ENCODE data around the gene GDF10.

Gene GDF10

DNA sequence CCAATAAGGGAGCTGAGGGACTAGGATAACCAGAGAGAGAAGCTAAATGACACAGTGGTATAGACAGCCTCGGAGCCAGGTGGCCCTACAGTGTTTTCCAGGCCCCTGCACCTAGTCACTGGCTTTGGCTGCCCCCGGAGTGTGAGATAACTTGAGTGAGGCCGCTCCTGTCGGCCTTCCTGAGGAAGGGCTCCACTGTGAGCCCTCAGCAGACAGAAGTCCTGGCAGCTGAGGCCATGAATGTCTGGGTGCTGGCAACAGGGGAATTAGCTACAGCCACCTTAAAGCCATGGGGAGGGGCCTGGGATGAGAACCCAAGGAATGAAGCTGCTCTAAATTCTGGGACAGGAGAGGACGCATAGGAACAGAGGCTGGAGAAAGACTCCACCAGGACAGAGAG is 4.6 kb upstream of the GDF10 start:
- DNase-seq, result no peak

- no peak for DNase-seq
Measured at GRCh38 chr10:47296156-47296894, 3.7 kb upstream of the GDF10 start.

DNA sequence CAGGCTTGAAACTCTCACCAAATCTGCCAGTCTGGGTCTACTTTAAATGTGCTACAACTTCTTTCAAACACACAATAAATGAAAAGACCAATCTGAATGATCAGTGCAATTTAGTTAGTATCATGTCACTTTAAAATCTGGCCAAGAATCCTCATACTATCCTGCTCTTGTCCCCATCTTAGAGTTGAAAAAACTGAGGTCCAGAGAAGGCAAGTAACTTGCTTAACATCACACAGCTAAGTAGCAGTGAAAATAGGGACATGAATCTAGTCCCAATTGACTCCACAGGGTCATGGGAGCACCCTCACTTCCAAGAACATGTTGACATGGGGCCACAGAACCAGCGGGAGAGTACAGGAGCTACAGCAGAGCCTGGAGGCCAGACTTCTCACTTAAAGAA is 3.1 kb upstream of the GDF10 start:
- DNase-seq, result no peak

- no peak for DNase-seq
Measured at GRCh38 chr10:47297866-47298540, 2.0 kb upstream of the GDF10 start.

DNA sequence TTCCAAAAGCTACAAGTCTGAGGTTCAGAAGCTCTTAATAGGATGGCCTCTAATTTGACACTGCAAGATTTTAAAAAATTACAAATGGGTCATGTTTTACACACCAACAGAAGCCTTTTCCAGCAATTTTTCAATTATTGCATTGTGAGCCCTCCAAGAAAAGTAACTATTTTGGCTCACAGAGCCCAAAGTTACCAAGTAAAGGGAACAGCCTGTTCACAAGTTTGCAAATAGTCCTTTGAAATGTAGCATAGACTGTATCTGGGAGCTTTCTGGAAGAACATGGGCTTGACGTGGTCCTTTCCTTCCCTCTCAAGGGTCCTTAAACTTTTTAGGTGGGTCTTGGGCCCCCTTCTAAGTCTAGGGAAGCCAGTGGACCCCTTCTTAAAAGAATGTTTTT is 1.3 kb upstream of the GDF10 start:
- DNase-seq, result no peak

DNA sequence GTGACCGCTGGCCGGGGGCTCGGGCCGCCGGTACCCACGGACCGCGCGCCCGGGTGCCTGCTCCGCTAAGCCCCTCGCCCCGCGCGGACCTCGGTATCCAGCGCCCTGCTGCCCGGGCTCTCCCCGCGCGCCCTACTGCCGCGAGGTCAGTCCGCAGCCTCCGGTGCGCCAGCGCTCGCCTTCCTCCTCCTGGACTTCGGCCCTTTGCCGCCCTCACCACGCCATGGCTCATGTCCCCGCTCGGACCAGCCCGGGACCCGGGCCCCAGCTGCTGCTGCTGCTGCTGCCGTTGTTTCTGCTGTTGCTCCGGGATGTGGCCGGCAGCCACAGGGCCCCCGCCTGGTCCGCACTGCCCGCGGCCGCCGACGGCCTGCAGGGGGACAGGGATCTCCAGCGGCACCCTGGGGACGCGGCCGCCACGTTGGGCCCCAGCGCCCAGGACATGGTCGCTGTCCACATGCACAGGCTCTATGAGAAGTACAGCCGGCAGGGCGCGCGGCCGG is 483 bp downstream of the GDF10 start:
- no peak for DNase-seq

DNA sequence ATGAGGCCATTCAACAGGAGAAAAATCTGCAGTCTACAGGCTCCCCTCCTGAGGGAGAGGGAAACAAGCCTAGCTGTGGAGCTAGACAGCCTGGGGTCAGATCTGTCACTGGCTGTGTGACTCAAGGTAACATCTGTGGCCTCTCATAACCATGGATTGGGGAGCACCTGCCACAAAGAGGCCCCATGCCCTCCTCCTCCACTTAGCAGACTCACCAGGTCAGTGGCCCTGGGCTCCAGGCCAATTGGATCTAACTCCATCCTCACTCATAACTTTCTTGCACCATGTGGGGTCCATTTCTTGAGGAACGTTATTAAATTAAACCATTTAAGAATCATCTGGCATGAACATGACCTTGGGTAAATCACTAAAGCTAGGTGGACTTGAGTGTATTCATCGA is 1.8 kb downstream of the GDF10 start:
- no peak for DNase-seq

- DNase-seq, result no peak
Measured at GRCh38 chr10:47303105-47303504, 3.1 kb downstream of the GDF10 start.

DNA sequence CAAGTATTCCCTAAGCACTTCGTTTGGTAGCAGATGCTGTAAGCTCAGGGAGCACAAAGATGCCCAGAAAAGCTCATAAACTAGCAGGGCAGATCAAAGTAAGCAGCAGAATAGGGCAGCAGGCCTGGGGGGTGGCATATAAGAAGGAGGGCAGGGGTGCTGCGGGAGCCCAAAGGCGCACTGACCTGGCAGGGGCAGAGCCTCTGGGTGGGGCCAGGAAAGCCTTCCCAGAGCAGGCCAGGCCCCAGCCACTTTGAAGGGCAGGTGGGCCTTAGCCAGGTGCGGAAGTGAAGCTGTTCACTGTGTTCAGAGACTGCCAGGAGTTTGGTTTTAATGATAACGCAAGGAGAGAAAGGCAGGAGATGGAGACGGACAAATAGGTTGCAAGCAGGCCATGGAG is 3.9 kb downstream of the GDF10 start:
- DNase-seq, result no peak

GRCh38 chr10:47305566-47305965 is 5.6 kb downstream of the GDF10 start:
- DNase-seq, result no peak

GRCh38 chr10:47306387-47307210 is 6.6 kb downstream of the GDF10 start:
- DNase-seq, result no peak

GRCh38 chr10:47307381-47307780 is 7.4 kb downstream of the GDF10 start:
- DNase-seq, result no peak

DNA sequence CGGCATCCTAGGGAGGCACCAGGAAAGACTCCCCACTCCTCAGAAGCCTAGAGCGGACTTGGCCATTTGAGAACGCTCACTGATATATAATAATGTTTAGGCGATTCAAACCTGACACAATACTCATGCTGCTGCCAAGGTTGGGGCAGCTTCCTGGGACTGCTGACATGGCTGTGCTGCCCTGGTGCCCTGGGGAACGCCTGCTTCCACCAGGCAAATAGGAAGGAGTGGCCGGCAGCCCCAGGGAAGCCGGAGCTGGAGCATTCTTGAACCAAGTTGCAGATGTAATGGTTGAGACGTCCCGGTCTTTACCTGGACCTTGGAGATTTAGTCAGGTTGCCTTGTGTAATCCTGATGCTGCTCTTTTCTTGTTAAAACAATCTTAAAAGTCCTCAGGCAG is 8.8 kb downstream of the GDF10 start:
- DNase-seq, result no peak

GRCh38 chr10:47309408-47310089 is 9.6 kb downstream of the GDF10 start:
- DNase-seq, result no peak

DNA sequence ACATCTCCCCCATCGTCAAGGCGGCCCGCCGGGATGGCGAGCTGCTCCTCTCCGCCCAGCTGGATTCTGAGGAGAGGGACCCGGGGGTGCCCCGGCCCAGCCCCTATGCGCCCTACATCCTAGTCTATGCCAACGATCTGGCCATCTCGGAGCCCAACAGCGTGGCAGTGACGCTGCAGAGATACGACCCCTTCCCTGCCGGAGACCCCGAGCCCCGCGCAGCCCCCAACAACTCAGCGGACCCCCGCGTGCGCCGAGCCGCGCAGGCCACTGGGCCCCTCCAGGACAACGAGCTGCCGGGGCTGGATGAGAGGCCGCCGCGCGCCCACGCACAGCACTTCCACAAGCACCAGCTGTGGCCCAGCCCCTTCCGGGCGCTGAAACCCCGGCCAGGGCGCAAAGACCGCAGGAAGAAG is 10.1 kb downstream of the GDF10 start:
- no peak for DNase-seq

DNA sequence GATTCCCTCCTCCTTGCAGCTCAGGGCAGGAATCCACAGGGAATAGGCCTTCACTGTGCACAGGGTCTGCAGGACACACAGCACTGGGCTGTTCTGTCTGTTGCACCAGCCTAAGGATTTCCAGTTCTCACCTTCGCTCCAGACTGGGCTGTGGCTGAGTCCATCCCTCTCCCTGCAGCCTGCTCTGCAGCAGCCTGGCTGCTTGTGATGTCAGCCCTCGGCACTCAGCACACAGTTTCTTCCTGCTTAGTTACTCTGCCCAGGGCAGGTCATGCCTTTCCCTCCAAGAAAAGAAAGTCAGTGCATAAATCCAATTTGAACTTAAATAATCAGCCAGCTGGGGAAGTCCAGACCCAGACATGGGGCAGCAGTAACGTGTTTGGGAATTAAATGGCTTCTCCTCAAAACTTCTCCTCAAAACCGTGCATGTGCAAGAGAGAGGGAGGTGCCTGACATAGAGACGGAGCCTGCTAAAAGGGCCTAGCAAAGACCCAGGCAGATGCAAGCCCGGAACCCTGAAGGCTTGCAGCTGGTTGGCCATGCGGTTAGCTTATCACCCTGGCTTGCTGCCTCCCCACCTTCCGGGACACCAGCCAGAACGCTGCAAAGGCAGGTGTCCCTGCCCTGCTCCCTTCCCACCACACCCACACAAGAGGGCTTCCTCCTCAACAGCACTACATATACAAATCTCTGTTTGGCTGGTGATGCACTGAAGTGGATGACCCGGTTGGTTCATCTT is 11.4 kb downstream of the GDF10 start:
- DNase-seq, result peak; percentile 28

DNA sequence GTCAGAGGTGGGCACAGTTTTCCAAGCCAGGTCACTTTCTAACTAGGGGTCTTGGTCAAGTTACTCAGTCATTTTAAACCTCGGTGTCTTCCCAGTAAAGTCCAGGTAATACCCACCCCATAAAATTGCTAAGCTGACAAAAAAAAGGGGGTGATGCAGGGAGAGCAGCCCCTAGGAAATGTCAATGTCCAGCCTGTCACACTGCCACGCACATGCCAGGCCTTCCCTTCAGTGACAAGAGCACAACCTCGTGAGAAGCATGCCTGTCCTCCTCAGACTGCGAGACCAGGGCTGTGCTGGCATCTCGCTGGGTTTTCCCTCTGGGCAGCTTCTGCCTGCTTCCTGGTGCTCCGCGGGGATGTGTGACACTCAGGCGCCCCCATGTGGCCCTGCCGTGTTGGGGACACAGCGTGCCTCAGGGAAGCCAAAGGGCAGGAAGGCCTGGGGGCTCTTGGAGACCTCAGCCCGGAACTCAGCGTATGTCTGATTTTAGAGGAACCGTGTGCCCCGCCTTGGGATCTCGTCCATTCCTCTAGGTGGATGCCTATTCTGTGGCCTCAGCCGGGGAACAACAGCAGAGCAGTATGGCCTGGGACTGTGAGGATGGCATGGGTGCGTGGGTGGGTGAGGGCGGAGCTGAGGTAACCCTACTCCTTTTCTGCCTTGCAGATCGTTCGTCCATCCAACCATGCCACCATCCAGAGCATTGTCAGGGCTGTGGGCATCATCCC is 12.1 kb downstream of the GDF10 start:
- peak; percentile 71 for DNase-seq

- DNase-seq, result no peak
Measured at GRCh38 chr10:47312663-47312995, 12.6 kb downstream of the GDF10 start.

DNA sequence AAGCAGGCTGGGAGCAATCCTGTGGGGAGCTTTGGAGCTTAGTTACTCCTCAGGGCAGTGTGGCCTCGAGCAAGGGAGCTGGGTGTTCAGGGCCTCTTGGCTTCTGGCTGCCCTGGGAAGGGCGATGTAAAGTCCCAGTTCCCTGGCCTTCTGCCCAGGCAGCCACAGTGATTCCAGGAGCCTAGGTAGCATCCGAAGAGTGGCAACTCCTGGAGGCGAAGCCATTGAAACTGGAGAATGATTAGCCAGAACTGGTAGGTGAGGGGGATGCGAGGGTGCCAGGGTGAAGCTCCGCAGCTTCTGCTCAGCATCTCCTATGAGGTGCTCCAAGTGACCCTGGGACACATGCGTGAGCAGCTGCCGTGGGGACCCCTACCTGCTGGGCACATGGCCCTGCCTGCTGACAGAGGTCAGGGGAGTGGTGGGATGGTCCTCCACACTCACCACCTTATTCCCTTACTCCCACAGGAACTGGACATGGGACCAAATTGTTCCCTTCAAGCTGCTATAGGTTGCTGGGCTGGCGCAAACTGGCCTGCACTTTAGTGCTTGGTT is 14.5 kb downstream of the GDF10 start:
- DNase-seq, result no peak

- no peak for DNase-seq
Measured at GRCh38 chr10:47315421-47315820, 15.4 kb downstream of the GDF10 start.

DNA sequence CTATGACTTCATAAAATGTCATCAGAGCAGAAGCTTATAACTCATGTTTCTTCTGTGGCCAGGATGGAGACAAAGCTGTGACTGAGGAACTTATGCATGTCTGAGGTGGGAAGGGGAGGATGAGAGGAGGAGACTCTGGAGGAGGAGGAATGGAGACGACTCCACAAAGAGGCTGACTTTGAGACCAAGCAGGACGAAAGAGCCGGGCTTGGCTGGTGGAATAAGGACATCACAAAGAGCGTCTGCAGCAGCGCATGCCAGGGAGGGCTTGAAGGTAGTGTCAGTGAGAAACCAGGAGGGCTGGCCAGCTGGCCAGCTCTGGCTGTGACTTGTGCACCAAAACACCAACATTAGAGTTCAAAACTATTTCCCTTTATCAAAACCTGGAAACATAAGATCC is 16.1 kb downstream of the GDF10 start:
- no peak for DNase-seq

All from T-helper 9 cell (primary cell).